Measurements from ENCODE around the gene RAE1. TPM values are rescaled to one million over a fixed set of nuclear protein-coding genes. Genes with fewer than 3 reads are reported as not detected.

Gene RAE1
- total and polyA plus RNA-seq, 2 of the 8 experiments (the other 6 are each of a cell fraction or from before 2014, with no cell fraction given) = 35.9 to 44.9 TPM

- FAIRE-seq (no peak), DNase-seq (ENCODE audit: low read depth in 1 of 2, low spot score in 2 of 2) (no peak)
- Histone ChIP-seq H4K8ac (ENCODE audit: extremely low read depth, insufficient read depth, low read length) (peak overlapping the region; percentile 42; the same call in 1 of the 2 replicates), H3K23me2 (ENCODE audit: low read depth, low read length) (no peaks in the 10 kb centered on the region), H2AFZ (ENCODE audit: low read length) (no peak overlapping the region), H3K27ac (ENCODE audit: low read depth, low read length) (no peak overlapping the region), H3K56ac (replicated peaks; ENCODE audit: insufficient read length, low read depth, low read length) (no peak overlapping the region), H3K4me2 (ENCODE audit: insufficient read depth in 1 of 2, low read depth in 2 of 2, low read length in 2 of 2) (no peak overlapping the region), H2BK120ac (replicated peaks; ENCODE audit: low read depth, low read length) (no peak overlapping the region), H2AK5ac (ENCODE audit: low read depth, low read length) (no peak overlapping the region), H4K91ac (replicated peaks; ENCODE audit: insufficient read length, low read length) (no peak overlapping the region), H3K9ac (replicated peaks in 1 of 4; ENCODE audit: extremely low read depth in 1 of 4, low read depth in 3 of 4, low read length in 3 of 4) (no peak overlapping the region), H2BK20ac (ENCODE audit: low read length) (no peak overlapping the region), H3K23ac (ENCODE audit: insufficient read length) (no peak overlapping the region), H2BK5ac (ENCODE audit: low read depth, low read length) (no peak overlapping the region), H2BK15ac (ENCODE audit: low read length) (no peak overlapping the region), H3K36me3 (ENCODE audit: control insufficient read depth in 2 of 4, insufficient read depth in 4 of 4, low read length in 3 of 4) (peaks cover 12 to 33% (median 27%) of the 10 kb centered on the region in 4 experiments; a peak in 6 of 8 replicates), H3K4ac (replicated peaks; ENCODE audit: insufficient read length, low read depth, low read length) (no peak overlapping the region), H2BK12ac (ENCODE audit: low read depth, low read length) (no peak overlapping the region), H3K79me2 (ENCODE audit: control insufficient read depth in 1 of 2, insufficient read depth in 2 of 2, low read length in 2 of 2) (no peaks in the 10 kb centered on the region), H3K79me1 (ENCODE audit: low read depth, low read length) (peaks cover 3% of the 10 kb centered on the region; the same call in 1 of the 2 replicates), H3K18ac (ENCODE audit: extremely low read depth, low read length) (no peak overlapping the region), H4K5ac (ENCODE audit: insufficient read length, low read depth, low read length) (no peak overlapping the region), H3K9me3 (ENCODE audit: insufficient read depth in 2 of 2, low read depth in 1 of 2, low read length in 1 of 2) (no peaks in the 10 kb centered on the region), H3K4me3 (ENCODE audit: extremely low read depth in 1 of 4, insufficient read depth in 2 of 4, low read depth in 3 of 4, low read length in 4 of 4) (no peak overlapping the region), H4K20me1 (replicated peaks in 1 of 2; ENCODE audit: control insufficient read depth in 1 of 2, insufficient read depth in 2 of 2, low read length in 2 of 2) (peaks cover 0 to 3% of the 10 kb centered on the region in 2 experiments), H3K14ac (ENCODE audit: insufficient read length) (no peak overlapping the region), H3K27me3 (replicated peaks in 1 of 4; ENCODE audit: control insufficient read depth in 3 of 4, extremely low read depth in 1 of 4, insufficient read depth in 3 of 4, low read length in 3 of 4) (no peaks in the 10 kb centered on the region), H3K4me1 (replicated peaks in 1 of 4; ENCODE audit: control insufficient read depth in 3 of 4, insufficient read depth in 4 of 4, low read length in 3 of 4) (peaks cover 0 to 10% (median 3%) of the 10 kb centered on the region in 4 experiments; a peak in 3 of 7 replicates)
- CTCF ChIA-PET (ENCODE audit: partially characterized antibody) = interaction anchor here (1.4 to 1.6 kb wide), 5 partner anchors 9 to 119 kb away, joined by 3 to 5 read pairs (median 5); no protein-coding TSS in a partner anchor
- POLR2A ChIA-PET (ENCODE audit: partially characterized antibody) = interaction anchor here (0.7 kb wide), 1 partner anchor 33 kb away, joined by 3 read pairs; no protein-coding TSS in a partner anchor
- 89% methylated on average over 4 of the region's 4 CpGs; no CpG with 5 or more reads in 1 of the 2 experiments for WGBS, 2 experiments (ENCODE audit: extremely low coverage in 1 of 2, insufficient coverage in 1 of 2, insufficient read length in 1 of 2, insufficient replicate concordance in 2 of 2, low coverage in 1 of 2, low lambda C conversion rate in 2 of 2, missing lambda C conversion rate in 1 of 2)
- no peak for TF ChIP-seq MAFK (IDR thresholded peaks at IDR 0.05; ENCODE audit: low read depth, low read length)
- no peak for TF ChIP-seq E2F6 (IDR thresholded peaks at IDR 0.05)
- TF ChIP-seq CTCF (IDR thresholded peaks at IDR 0.05; ENCODE audit: control extremely low read depth in 1 of 3, insufficient read depth in 1 of 3, low read depth in 1 of 3, low read length in 3 of 3) = no peak
- TF ChIP-seq YY1 (IDR thresholded peaks at IDR 0.05; ENCODE audit: low read depth, low read length) = no peak
- TF ChIP-seq PHF8 (conservative IDR thresholded peaks at IDR 0.05; ENCODE audit: low read depth, low read length) = no peak
- TF ChIP-seq BRCA1 (IDR thresholded peaks at IDR 0.05; ENCODE audit: low read depth, low read length) = no peak
- TF ChIP-seq ASH2L (IDR thresholded peaks at IDR 0.05; ENCODE audit: low read length) = no peak
- TF ChIP-seq EP300 (IDR thresholded peaks at IDR 0.05; ENCODE audit: borderline replicate concordance in 1 of 2, low read depth in 2 of 2, low read length in 2 of 2) = no peak
- TF ChIP-seq GABPA (IDR thresholded peaks at IDR 0.05; ENCODE audit: borderline replicate concordance, insufficient read depth, low read length) = no peak
These were observed 27.7 kb downstream of the RAE1 start for GRCh38 chr20:57378646-57379262.

All from H1 (cell line).